HG03442 (cell line): ENCODE results near the gene NDUFS3.
A peak's percentile ranks its signal among the peaks of the same experiment; 100 is the strongest.
"Not testable (repeated sequence)": the region's sequence is repeated elsewhere in the genome, so short reads cannot be mapped to it uniquely, and the experiment has no call there.

Experiments
- ATAC-seq: cut with Tn5 transposase; IDR thresholded peaks from one replicate; pipeline ENCODE4 v1.9.1; 2021; ENCODE audit warnings: mild to moderate bottlenecking, moderate library complexity; ENCODE audit not compliant: unreplicated experiment

NDUFS3 gene

DNA sequence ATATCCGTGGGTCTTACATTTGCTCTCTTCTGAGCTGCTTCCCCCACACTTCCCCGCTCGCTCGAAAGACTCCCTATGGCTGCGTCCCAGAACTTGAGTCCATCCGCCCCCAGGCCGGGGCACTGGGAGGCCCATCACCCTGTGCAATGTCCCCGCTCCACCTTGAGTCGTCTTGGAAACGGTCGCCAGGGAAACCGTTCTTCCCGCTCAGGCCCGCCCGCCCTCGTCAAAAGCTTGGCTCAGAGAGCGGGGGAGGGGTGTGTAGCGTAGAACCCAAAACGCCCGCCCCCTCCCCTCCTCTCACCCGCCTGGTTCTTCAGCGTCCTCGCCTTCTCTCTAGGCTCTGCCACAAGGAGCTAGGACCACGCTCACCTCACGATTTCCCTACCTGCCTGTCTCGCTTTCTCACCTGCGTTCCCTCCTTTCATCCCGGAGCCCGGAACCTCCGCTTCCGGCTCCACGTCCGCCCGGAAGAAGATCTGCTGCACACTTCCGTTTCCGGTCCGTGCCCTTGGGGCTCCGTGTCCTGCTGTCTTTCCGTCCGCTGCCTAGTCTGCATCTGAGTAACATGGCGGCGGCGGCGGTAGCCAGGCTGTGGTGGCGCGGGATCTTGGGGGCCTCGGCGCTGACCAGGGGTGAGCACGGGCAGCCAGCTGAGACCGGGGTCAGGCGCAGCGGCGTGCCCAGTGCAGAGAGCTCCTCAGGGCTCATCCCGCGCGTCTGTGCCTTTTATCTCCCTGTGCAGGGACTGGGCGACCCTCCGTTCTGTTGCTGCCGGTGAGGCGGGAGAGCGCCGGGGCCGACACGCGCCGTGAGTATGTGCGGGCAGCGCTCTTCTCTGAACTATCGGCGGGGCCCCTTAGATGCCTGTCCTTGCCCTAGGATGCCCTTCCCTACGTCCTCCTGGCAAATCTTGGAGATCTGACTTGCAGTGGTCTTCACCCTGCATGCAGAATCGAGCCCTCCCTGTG lies at the start of gene NDUFS3, which contains the start of gene KBTBD4:
TSS of gene NDUFS3 (plus strand) at position 551 of the 971 bp plus-strand sequence. CDS start at position 569, 18 bp downstream.
TSS of gene KBTBD4 (minus strand) at position 447 of the 971 bp plus-strand sequence. CDS start at position 428, 19 bp downstream.
- peak; percentile 93 for ATAC-seq

DNA sequence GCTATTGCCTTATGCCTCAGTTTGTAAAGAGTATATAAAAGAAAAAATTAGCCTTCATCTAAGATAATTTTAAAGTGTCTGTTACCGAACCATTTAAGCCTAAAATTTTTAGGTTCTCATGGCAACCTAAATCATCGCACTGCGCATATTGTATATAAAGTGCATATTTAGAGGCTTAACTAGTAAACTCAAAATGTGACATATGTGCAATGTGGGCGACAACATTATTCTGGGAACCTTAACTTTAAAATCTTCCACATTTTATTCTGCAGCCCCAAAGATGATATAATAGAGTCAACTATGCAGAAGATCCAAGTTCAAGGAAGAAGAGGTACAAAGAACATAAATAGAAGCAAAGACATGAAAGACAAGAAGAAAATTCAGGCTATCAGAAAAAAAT lies 48.9 kb upstream of the NDUFS3 start:
- no peak for ATAC-seq

DNA sequence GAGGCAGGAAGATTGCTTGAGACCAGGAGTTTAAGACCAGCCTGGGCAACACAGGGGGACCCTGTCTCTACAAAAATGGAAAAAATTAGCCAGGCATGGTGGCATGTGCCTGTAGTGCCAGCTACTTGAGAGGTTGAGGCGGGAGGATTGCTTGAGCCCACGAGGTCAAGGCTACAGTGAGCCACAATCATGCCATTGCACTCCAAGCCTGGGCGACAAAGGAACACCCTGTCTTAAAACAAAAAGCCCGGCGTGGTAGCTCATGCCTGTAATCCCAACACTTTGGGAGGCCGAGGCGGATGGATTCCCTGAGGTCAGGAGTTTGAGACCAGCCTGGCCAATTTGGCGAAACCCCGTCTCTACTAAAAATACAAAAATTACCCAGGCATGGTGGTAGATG lies 48.2 kb upstream of the NDUFS3 start:
- ATAC-seq, result not testable (repeated sequence)

- no peak for ATAC-seq
These were observed 47.2 kb upstream of the NDUFS3 start for GRCh38 chr11:47531666-47532065.

- no peak for ATAC-seq
These were observed 46.2 kb upstream of the NDUFS3 start for GRCh38 chr11:47532597-47533213.

DNA sequence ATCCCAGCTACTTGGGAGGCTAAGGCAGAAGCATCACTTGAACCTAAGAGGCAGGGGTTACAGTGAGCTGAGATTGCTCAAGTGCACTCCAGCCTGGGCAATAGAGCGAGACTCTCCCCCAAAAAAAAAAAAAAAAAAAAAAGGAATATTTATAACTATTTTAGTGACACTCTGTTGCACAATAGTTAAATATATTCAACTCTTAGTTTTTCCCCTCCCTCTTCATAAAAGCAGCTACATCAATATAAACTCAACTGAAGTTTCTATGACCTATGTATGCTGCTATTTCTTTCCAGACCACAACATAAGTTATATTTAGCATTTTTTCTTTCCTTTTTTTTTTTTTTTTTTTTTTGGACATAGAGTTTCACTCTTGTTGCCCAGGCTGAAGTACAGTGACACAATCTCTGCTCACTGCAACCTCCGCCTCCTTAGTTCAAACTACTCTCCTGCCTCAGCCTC lies 45.2 kb upstream of the NDUFS3 start:
- ATAC-seq, result no peak

DNA sequence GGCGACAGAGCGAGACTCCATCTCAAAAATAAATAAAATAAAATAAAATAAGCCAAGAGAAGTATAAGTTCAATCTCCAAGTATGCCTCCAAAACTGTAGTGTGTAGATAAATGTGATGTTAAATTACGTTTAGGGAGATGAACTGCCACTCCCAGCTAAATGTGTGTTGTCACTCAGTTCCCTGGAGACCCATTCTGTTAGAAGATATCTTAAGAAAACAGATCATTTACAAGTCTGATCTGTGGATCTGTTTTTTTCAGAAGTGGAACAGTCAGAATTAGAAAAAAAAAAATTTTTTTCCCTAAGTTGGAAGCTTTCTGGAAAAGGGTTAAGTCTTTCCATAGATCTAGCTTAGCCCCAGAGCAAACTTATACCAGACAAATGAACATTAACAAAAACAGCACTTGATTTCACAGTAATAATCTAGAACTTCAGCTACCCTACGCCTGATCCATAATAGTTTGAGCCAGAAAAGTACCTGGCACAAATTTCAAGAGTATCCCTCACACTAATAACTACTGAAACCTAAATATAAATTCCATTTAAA lies 44.1 kb upstream of the NDUFS3 start:
- ATAC-seq, result no peak

- ATAC-seq, result no peak
These were observed 42.0 kb upstream of the NDUFS3 start for GRCh38 chr11:47536915-47537314.

GRCh38 chr11:47538741-47539565 lies 39.9 kb upstream of the NDUFS3 start:
- no peak for ATAC-seq

GRCh38 chr11:47539681-47540039 lies 39.2 kb upstream of the NDUFS3 start:
- ATAC-seq, result no peak

DNA sequence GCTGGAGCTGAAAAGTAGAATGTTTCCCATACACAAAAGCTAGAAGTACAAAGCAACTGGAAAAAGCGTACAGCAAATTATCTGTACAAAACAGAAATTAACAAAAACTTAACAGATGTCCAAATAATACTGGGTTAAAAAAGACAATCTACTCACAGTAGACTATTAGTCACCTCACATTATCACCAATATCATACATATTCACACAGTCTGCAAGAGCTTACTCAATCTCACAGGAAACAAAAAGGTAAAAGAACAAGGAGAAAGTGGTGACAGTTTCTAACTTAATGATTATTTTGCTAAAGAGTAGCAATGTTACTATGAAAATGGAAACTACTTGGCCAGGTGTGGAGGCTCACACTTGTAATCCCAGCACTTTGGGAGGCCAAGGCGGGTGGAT lies 37.8 kb upstream of the NDUFS3 start:
- no peak for ATAC-seq

GRCh38 chr11:47545298-47545697 lies 33.6 kb upstream of the NDUFS3 start:
- ATAC-seq, result no peak

- ATAC-seq, result not testable (repeated sequence)
These were observed 32.6 kb upstream of the NDUFS3 start for GRCh38 chr11:47546274-47546673.

- no peak for ATAC-seq
These were observed 28.4 kb upstream of the NDUFS3 start for GRCh38 chr11:47550288-47551047.

GRCh38 chr11:47551086-47551485 lies 27.8 kb upstream of the NDUFS3 start:
- ATAC-seq, result no peak

- peak; percentile 6 for ATAC-seq
These were observed 26.8 kb upstream of the NDUFS3 start for GRCh38 chr11:47552056-47552565.

DNA sequence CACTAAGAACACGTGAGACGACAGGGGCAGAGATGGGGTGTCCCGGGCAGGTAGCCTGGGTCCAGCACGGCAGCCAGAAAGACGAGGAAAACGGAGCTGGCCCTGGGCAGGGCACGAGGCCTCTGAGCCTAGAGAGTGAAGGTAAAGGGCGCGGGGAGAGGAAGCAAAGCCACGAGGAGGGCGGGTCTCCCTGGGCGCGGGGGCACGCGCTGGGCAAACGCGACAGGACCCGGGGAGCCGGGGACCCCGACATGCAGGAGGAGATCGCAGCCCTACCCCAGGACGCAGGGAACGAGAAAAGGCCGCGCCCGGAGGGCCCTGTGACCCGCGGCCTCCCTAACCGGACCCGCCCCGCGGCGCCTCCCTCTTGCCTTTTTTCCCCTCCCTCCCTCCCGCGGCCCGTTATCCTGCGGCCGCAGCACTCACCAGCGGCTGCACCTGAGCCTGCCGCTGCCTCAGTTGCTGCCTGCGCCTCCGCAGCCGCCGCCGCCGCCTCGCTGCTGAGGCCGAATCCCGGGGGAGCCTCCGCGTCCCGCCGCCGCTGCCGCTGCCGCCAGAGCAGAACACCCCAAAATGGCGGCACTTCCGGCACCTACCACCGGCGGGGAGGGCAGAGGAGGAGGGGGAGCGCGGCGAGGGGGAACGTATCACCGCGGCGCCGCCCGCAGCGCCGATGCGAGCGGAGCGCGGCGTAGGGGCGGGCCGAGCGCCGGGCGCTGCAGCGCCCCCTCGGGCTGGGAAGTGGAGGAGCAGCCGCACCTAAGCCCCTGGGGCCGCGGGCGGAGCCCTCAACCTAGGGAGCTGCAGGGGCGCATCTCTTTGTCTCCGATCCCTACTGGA lies 26.1 kb upstream of the NDUFS3 start, which contains the start of gene CELF1:
TSS of gene CELF1 (minus strand) at position 567 of the 840 bp plus-strand sequence. CDS start 53,609 bp downstream, outside the sequence.
- ATAC-seq, result peak; percentile 91

DNA sequence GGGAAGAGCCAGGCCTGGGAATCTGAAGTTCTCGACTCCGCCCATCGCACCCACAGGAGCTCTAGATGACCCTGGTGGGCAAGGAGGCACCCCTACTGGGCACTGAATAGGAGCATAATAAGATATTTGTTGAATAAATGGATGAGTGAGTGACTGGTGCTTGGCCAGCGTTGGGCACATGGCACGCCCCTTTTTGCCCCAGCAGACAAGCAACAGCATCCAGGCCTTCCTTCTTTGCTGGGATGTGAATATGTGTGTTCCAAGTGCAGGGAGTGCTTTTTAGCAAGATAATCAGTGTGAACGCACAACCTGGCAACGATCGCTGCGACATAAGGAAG lies 25.5 kb upstream of the NDUFS3 start:
- peak; percentile 27 for ATAC-seq

DNA sequence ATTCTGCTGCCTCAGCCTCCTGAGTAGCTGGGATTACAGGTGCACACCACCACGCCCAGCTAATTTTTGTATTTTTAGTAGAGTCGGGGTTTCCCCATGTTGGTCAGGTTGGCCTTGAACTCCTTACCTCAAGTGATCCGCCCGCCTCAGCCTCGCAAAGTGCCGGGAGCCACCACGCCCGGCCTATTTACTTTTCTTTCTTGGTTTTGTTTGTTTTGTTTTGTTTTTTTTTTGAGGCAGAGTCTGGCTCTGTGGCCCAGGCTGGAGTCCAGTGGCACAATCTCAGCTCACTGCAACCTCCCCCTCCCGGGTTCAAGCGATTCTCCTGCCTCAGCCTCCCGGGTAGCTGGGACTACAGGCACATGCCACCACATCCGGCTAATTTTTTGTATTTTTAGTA lies 21.9 kb upstream of the NDUFS3 start:
- ATAC-seq, result not testable (repeated sequence)
